AG04449 (cell line): Measurements from ENCODE around the gene GALNT18.

Experiments
- CTCF ChIA-PET: fragments of 350-600 bp; formaldehyde crosslinking; extraction: SDS; loops from one replicate; lab custom pipeline; 2021; ENCODE audit warnings: antibody characterized with exemption; lab: Yijun Ruan, JAX
- POLR2A ChIA-PET: fragments of 400-600, 350-600 bp; formaldehyde crosslinking; extraction: SDS; loops from one replicate; lab custom pipeline; 2020; ENCODE audit warnings: antibody characterized with exemption, inconsistent platforms; lab: Yijun Ruan, JAX
- DNase-seq: peaks from one replicate; pipeline ENCODE4 v3.0.0-alpha.2; 2010; ENCODE audit warnings: low read depth, low spot score
- H3K4me3 ChIP-seq: 2 replicates; pipeline ENCODE4 v1.5.1; 2011; ENCODE audit warnings: low read depth, mild to moderate bottlenecking, control low read depth, low read length
- CTCF ChIP-seq: IDR thresholded peaks from one replicate; pipeline ENCODE4 v1.5.1; 2011; ENCODE audit warnings: mild to moderate bottlenecking, moderate library complexity, low read length, control low read depth, inconsistent platforms; ENCODE audit not compliant: insufficient read depth; ENCODE audit errors: missing control alignments

GALNT18 gene

GRCh38 chr11:11312738-11313137, 309.1 kb downstream of the GALNT18 start:
- ChIA-PET CTCF (no interaction called here), POLR2A (no interaction called here)
- H3K4me3 ChIP-seq: no peak overlapping the region
- DNase-seq: no peak
- TF ChIP-seq CTCF: no peak

- no peak for TF ChIP-seq CTCF
- H3K4me3 ChIP-seq: no peak overlapping the region
- ChIA-PET CTCF (no interaction called here), POLR2A (interaction anchor here (0.8 kb wide), 1 partner anchor 466 kb away, joined by 4 read pairs; no protein-coding TSS in a partner anchor)
- no peak for DNase-seq
These were observed 310.6 kb downstream of the GALNT18 start for GRCh38 chr11:11311169-11311568.

DNA sequence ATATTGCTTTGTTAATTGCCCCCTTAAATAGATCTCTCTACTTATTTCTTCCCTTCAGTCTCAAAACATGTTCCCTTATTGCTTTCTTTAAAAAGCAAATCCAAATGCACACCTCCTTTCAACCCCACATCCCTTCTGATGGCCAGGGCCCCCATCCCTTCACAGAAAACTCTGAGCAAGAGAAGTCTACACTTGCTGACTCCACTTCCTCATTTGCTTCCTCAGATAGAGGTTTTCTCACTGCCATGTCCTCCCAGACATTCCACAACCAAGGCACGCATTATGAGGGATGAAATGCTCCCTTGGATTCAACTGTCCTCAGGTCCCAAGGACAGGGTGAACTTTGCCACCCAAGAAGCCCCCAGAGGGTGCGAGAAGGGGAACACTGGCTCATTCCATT, 311.9 kb downstream of the GALNT18 start:
- ChIA-PET POLR2A (no interaction called here), CTCF (no interaction called here)
- no peak for TF ChIP-seq CTCF
- no peak overlapping the region for H3K4me3 ChIP-seq
- DNase-seq: no peak

DNA sequence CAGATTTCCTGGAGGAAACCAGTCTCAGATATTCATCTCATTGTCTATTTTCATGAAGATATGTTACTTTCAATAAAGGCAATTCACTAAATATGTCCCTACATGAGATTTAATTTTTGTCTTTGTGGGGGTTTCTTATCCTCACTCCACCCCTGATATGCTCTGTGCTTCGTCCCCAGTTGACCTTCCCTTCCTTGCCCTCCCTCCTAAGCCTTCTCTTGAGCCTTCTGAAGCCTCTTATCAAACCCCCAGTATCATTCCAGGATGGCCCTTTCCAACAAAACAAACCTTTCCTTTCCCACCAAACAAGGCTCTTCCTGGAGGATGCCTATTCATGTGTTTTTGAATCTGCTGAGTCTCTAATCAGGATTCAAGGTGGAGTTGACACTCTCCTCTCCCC, 313.6 kb downstream of the GALNT18 start:
- no peak overlapping the region for H3K4me3 ChIP-seq
- ChIA-PET CTCF (no interaction called here), POLR2A (no interaction called here)
- no peak for DNase-seq
- TF ChIP-seq CTCF: no peak

DNA sequence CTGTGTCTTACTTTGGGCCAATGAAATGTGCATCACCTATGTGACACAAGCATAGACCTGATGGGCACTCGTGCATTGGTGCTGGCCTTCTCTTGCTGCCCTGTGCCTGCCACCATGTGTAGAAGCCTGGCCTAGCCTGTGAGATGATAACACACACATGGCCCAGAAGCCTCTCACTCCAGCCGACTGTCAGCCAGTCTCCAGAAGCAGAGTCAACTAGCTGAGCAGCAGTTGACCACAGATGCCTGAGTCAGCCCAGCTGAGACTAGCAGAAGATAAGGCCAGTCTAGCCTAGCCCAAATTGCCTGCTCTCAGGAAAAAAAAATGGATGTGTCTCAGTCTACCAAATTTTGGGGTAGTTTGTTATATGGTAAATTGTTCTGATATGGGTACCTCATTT, 314.9 kb downstream of the GALNT18 start:
- H3K4me3 ChIP-seq: no peak overlapping the region
- CTCF ChIA-PET: interaction anchor here (1.3 to 1.4 kb wide), 2 partner anchors 19 to 481 kb away, joined by 3 read pairs; no protein-coding TSS in a partner anchor
- no peak for TF ChIP-seq CTCF
- no peak for DNase-seq
- POLR2A ChIA-PET: interaction anchor here (0.7 kb wide), 1 partner anchor 744 kb away, joined by 3 read pairs; no protein-coding TSS in a partner anchor

- ChIA-PET CTCF (interaction anchor here (1.5 kb wide), 1 partner anchor 294 kb away, joined by 3 read pairs; no protein-coding TSS in a partner anchor), POLR2A (no interaction called here)
- no peak for TF ChIP-seq CTCF
- H3K4me3 ChIP-seq: no peak overlapping the region
- no peak for DNase-seq
These were observed 317.3 kb downstream of the GALNT18 start for GRCh38 chr11:11304550-11304949.
